Mesenchymal stem cell (in vitro differentiated cells and primary cell): ENCODE data around the gene ETS2.

Source experiments
- DNase-seq: peaks from one replicate; pipeline ENCODE4 v3.0.0-alpha.2; 2013
- H2AFZ ChIP-seq: one replicate; pipeline ENCODE4 v1.6.1; 2013; ENCODE audit warnings: low read depth, mild to moderate bottlenecking, control low read depth, inconsistent platforms, low read length, moderate library complexity
- H2AK5ac ChIP-seq: 2 replicates; pipeline ENCODE4 v1.6.1; 2013; ENCODE audit warnings: low read length, moderate library complexity, mild to moderate bottlenecking, inconsistent platforms; ENCODE audit not compliant: severe bottlenecking
- H2BK120ac ChIP-seq: one replicate; pipeline ENCODE4 v1.6.1; 2013; ENCODE audit warnings: low read depth, mild to moderate bottlenecking, inconsistent platforms, low read length, moderate library complexity
- H2BK12ac ChIP-seq, 2 experiments: one replicate each; pipeline ENCODE4 v1.6.1; 2013; ENCODE audit warnings: inconsistent platforms in 2 of 2, low read length in 2 of 2, mild to moderate bottlenecking in 2 of 2, moderate library complexity in 2 of 2, control low read depth in 1 of 2
- H2BK15ac ChIP-seq: one replicate; pipeline ENCODE4 v1.6.1; 2013; ENCODE audit warnings: mild to moderate bottlenecking, low read depth, inconsistent platforms; ENCODE audit not compliant: poor library complexity, severe bottlenecking
- H2BK5ac ChIP-seq: 2 replicates; pipeline ENCODE4 v1.6.1; 2013; ENCODE audit warnings: low read depth, mild to moderate bottlenecking, low read length, control low read depth, inconsistent platforms; ENCODE audit not compliant: poor library complexity, severe bottlenecking
- H3K14ac ChIP-seq, 2 experiments: one replicate each; pipeline ENCODE4 v1.6.1; 2013; ENCODE audit warnings: inconsistent platforms in 2 of 2, low read length in 2 of 2, control low read depth in 1 of 2, mild to moderate bottlenecking in 1 of 2, moderate library complexity in 1 of 2
- H3K18ac ChIP-seq, 2 experiments: one replicate each; pipeline ENCODE4 v1.6.1; 2013; ENCODE audit warnings: inconsistent platforms in 2 of 2, low read length in 2 of 2, control low read depth in 1 of 2, low read depth in 1 of 2, mild to moderate bottlenecking in 1 of 2
- H3K23ac ChIP-seq, 2 experiments: one replicate each; pipeline ENCODE4 v1.6.1; 2013; ENCODE audit warnings: inconsistent platforms in 2 of 2, low read length in 2 of 2, mild to moderate bottlenecking in 2 of 2, moderate library complexity in 2 of 2, control low read depth in 1 of 2
- H3K27ac ChIP-seq: 2 replicates; pipeline ENCODE4 v1.5.1; 2013; ENCODE audit warnings: mild to moderate bottlenecking, moderate library complexity, low read length, control low read depth, inconsistent platforms; ENCODE audit not compliant: poor library complexity, severe bottlenecking
- H3K27me3 ChIP-seq, 2 experiments: 2 replicates each; pipeline versions ENCODE4 v1.6.1 to v1.7.0; 2013; ENCODE audit warnings: low read length in 2 of 2, mild to moderate bottlenecking in 2 of 2, moderate library complexity in 2 of 2, control low read depth in 1 of 2, inconsistent platforms in 1 of 2; ENCODE audit not compliant: control insufficient read depth in 1 of 2, insufficient read depth in 1 of 2
- H3K36me3 ChIP-seq, 2 experiments: 2 replicates each; pipeline versions ENCODE4 v1.6.1 to v1.7.0; 2013; ENCODE audit warnings: low read length in 2 of 2, control low read depth in 1 of 2, inconsistent platforms in 1 of 2, low read depth in 1 of 2, mild to moderate bottlenecking in 1 of 2; ENCODE audit not compliant: insufficient read depth in 2 of 2, control insufficient read depth in 1 of 2
- H3K4ac ChIP-seq, 2 experiments: one replicate each; pipeline ENCODE4 v1.6.1; 2013; ENCODE audit warnings: inconsistent platforms in 2 of 2, low read length in 2 of 2, mild to moderate bottlenecking in 2 of 2, moderate library complexity in 2 of 2, control low read depth in 1 of 2, low read depth in 1 of 2
- H3K4me1 ChIP-seq: 2 replicates; pipeline ENCODE4 v1.6.1; 2013; ENCODE audit warnings: low read depth, low read length, control low read depth; ENCODE audit not compliant: control insufficient read depth, insufficient read depth
- H3K4me2 ChIP-seq: 2 replicates; pipeline ENCODE4 v1.6.1; 2013; ENCODE audit warnings: low read length, mild to moderate bottlenecking, inconsistent platforms; ENCODE audit not compliant: poor library complexity, severe bottlenecking
- H3K4me3 ChIP-seq, 2 experiments: 2 replicates each; pipeline versions ENCODE4 v1.5.1 to v1.7.0; 2013; ENCODE audit warnings: low read length in 2 of 2, mild to moderate bottlenecking in 2 of 2, control low read depth in 1 of 2, low read depth in 1 of 2; ENCODE audit not compliant: insufficient read depth in 1 of 2
- H3K79me1 ChIP-seq: replicated peaks from 2 replicates; pipeline ENCODE4 v1.6.1; 2013; ENCODE audit warnings: mild to moderate bottlenecking, control low read depth, low read length, inconsistent platforms; ENCODE audit not compliant: poor library complexity, severe bottlenecking
- H3K9ac ChIP-seq: 2 replicates; pipeline ENCODE4 v1.7.0; 2013; ENCODE audit warnings: mild to moderate bottlenecking, low read length, moderate library complexity
- H3K9me3 ChIP-seq: 2 replicates; pipeline ENCODE4 v1.7.0; 2013; ENCODE audit warnings: mild to moderate bottlenecking, low read length; ENCODE audit not compliant: control insufficient read depth
- H4K8ac ChIP-seq: one replicate; pipeline ENCODE4 v1.6.1; 2013; ENCODE audit warnings: inconsistent platforms, mild to moderate bottlenecking, low read length, moderate library complexity
- H4K91ac ChIP-seq: one replicate; pipeline ENCODE4 v1.6.1; 2013; ENCODE audit warnings: mild to moderate bottlenecking, low read length, inconsistent platforms
- WGBS: methylation state at CpG from one replicate; pipeline ENCODE4 v1.1.7; 2013; ENCODE audit warnings: mixed read lengths; 5-methylcytosine and 5-hydroxymethylcytosine counted together

The ETS2 gene

GRCh38 chr21:38771536-38771935 is 34.2 kb upstream of the ETS2 start:
- H4K8ac ChIP-seq = no peak overlapping the region
- no peak overlapping the region for H3K9ac ChIP-seq
- H2AK5ac ChIP-seq = no peak overlapping the region
- no peak overlapping the region for H2AFZ ChIP-seq
- no peaks in the 10 kb centered on the region for H3K27me3 ChIP-seq
- H3K4me3 ChIP-seq = no peak overlapping the region
- H3K27ac ChIP-seq = no peak overlapping the region
- no peak overlapping the region for H3K18ac ChIP-seq
- H3K36me3 ChIP-seq = no peaks in the 10 kb centered on the region
- no peak overlapping the region for H3K4me2 ChIP-seq
- no peak overlapping the region for H4K91ac ChIP-seq
- no peak overlapping the region for H3K4ac ChIP-seq
- peaks cover 13% of the 10 kb centered on the region for H3K4me1 ChIP-seq
- no peaks in the 10 kb centered on the region for H3K9me3 ChIP-seq
- no peak overlapping the region for H2BK5ac ChIP-seq
- no peak overlapping the region for H3K23ac ChIP-seq
- H2BK12ac ChIP-seq = no peak overlapping the region
- H2BK120ac ChIP-seq = no peak overlapping the region
- DNase-seq = no peak
- H2BK15ac ChIP-seq = no peak overlapping the region
- no peaks in the 10 kb centered on the region for H3K79me1 ChIP-seq
- H3K14ac ChIP-seq = no peak overlapping the region

DNA sequence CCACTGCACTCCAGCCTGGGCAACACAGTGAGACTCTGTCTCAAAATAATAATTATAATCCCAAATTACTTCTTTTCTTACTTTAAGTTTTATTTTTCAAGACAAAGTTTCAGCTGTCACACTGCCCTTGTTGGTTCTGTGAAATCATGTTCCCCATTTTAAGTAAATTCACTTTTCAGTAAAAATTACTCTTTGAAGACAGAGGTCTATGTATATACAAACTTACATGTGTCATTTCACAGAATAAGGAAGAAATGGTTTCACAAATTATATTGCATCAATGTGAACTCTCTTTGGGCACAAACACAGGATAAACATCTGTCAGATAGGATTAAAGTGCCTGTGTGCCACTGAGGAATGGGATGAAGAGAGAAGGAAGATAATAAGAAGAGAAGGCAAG is 33.1 kb upstream of the ETS2 start:
- H3K9ac ChIP-seq = peak overlapping the region; percentile 31
- no peaks in the 10 kb centered on the region for H3K9me3 ChIP-seq
- no peak overlapping the region for H3K4ac ChIP-seq
- peak overlapping the region; percentile 48 for H4K91ac ChIP-seq
- no peak overlapping the region for H4K8ac ChIP-seq
- peaks cover 13% of the 10 kb centered on the region for H3K4me1 ChIP-seq
- no peak overlapping the region for H2BK120ac ChIP-seq
- H2BK5ac ChIP-seq = no peak overlapping the region
- H3K18ac ChIP-seq = peak overlapping the region in 1 of 2 experiments; percentile 6
- H2BK12ac ChIP-seq = peak overlapping the region in 1 of 2 experiments; percentile 12
- H3K27ac ChIP-seq = no peak overlapping the region
- no peak overlapping the region for H3K23ac ChIP-seq
- no peak overlapping the region for H2BK15ac ChIP-seq
- no peak overlapping the region for H3K4me2 ChIP-seq
- no peaks in the 10 kb centered on the region for H3K27me3 ChIP-seq
- no peak overlapping the region for H3K14ac ChIP-seq
- peak overlapping the region in 1 of 2 experiments; percentile 8 for H3K4me3 ChIP-seq
- DNase-seq = no peak
- no peak overlapping the region for H2AK5ac ChIP-seq
- H3K79me1 ChIP-seq = no peaks in the 10 kb centered on the region
- no peak overlapping the region for H2AFZ ChIP-seq
- H3K36me3 ChIP-seq = no peaks in the 10 kb centered on the region

GRCh38 chr21:38773099-38774061 is 32.3 kb upstream of the ETS2 start:
- Histone ChIP-seq H3K4me2 (no peak overlapping the region), H2BK5ac (no peak overlapping the region), H4K91ac (peak overlapping the region; percentile 48), H3K27me3 (no peaks in the 10 kb centered on the region), H2BK12ac (peak overlapping the region; percentile 12 to 97), H3K4ac (peak overlapping the region; percentile 42 to 65), H2AFZ (no peak overlapping the region), H4K8ac (peak overlapping the region; percentile 75), H3K18ac (peak overlapping the region; percentile 6 to 96), H3K79me1 (no peaks in the 10 kb centered on the region), H2BK15ac (peak overlapping the region; percentile 39), H3K9ac (peak overlapping the region; percentile 31), H3K4me3 (peak overlapping the region in 1 of 2 experiments; percentile 8), H3K14ac (peak overlapping the region in 1 of 2 experiments; percentile 35), H2BK120ac (peak overlapping the region; percentile 54), H3K23ac (no peak overlapping the region), H3K27ac (no peak overlapping the region), H3K36me3 (no peaks in the 10 kb centered on the region), H2AK5ac (no peak overlapping the region), H3K4me1 (peaks cover 12% of the 10 kb centered on the region), H3K9me3 (peaks cover 5% of the 10 kb centered on the region)
- peak; percentile 97 for DNase-seq
- WGBS = 19% methylated on average over 9 of the region's 18 CpGs

DNA sequence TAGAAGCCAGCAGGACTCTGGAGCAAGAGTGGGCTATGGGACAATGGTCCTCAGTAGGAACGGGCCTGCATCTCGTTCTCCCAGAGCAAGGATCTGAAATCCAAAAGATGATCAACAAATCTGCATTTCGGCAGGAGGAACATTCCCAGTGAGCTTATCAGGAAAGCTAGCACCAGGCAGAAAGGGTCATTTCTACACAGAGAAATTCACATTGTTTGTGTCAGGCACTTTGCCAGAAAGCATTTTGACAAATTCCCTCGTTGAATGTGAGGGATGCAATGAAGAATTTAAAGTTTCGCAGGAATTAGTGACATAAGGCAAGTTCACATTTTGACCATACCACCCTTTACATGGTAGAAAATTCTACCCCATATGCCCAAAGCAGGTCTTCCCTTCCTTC is 31.6 kb upstream of the ETS2 start:
- WGBS = 69% methylated on average over 5 of the region's 5 CpGs
- Histone ChIP-seq H2AFZ (no peak overlapping the region), H3K23ac (no peak overlapping the region), H3K4ac (no peak overlapping the region), H2BK15ac (peak overlapping the region; percentile 26), H3K4me3 (no peak overlapping the region), H3K27me3 (no peaks in the 10 kb centered on the region), H3K14ac (no peak overlapping the region), H2AK5ac (no peak overlapping the region), H3K79me1 (no peaks in the 10 kb centered on the region), H3K4me1 (peaks cover 10% of the 10 kb centered on the region), H3K9ac (peak overlapping the region; percentile 30), H3K18ac (no peak overlapping the region), H2BK5ac (no peak overlapping the region), H4K91ac (peak overlapping the region; percentile 70), H3K27ac (no peak overlapping the region), H3K4me2 (no peak overlapping the region), H3K9me3 (peaks cover 12% of the 10 kb centered on the region), H4K8ac (no peak overlapping the region), H2BK12ac (peak overlapping the region in 1 of 2 experiments; percentile 99), H2BK120ac (peak overlapping the region; percentile 64), H3K36me3 (no peaks in the 10 kb centered on the region)
- no peak for DNase-seq
